Endometrial microvascular endothelial cells (primary cell): ENCODE data around the gene ZBTB2. TPM values are rescaled to one million over a fixed set of nuclear protein-coding genes. Genes with fewer than 3 reads are reported as not detected.
"Not testable (repeated sequence)": the region's sequence is repeated elsewhere in the genome, so short reads cannot be mapped to it uniquely, and the experiment has no call there.

Source experiments
- in situ Hi-C: cut with HindIII; loops from 2 replicates; pipeline ENCODE4 v1.10.0; 2017; ENCODE audit warnings: low sequenced_read_pairs, low pct_unique_long_range_greater_than_20kb; ENCODE audit errors: inconsistent ontology term
- total RNA-seq: library from RNA; depleted of rRNA; stranded (reverse); fragments of >200 nt; gene quantifications from one replicate; pipeline ENCODE4 v1.2.3, GENCODE V29; 2015; ENCODE audit errors: inconsistent ontology term

The ZBTB2 gene
- total RNA-seq, 1 donor from 2014 or later, result 11.2 TPM

DNA sequence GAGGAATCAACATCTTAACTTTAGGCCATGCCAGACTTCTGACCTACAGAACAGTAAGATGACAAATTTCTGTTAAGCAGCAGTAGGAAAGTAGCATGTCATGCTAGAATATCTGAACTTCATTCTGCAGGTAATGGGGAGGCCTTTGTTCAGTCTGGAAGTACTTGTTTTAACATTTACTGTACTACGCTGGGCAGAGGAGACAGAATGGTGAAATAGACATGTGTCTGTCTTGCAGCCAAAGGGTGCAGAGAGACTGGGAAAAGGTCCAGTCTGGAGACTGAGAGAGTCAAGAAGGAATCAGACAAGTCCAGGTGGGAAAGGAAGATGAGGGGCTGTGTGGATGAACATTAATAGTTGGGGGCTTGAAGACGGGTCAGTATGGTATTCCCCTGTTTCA is 17.5 kb upstream of the ZBTB2 start:
- in situ Hi-C loops, result no loop called here

DNA sequence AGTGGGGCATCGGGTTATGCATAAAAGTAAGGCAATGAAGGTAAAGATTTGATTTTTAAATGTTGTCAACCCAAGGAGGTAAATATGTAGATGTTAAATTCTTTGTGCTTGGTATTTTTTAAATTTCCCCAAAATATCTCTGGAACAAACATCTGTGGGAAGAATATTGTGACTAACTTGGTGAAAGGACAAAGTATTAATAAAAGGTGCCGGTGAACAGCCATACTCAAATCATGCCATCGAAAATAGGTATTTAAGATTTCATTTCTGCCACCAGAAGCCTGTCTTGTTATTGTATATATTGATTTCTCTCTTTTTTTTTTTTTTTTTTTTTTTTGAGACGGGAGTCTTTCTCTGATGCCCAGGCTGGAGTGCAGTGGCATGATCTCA is 12.6 kb upstream of the ZBTB2 start:
- in situ Hi-C loops, result no loop called here

DNA sequence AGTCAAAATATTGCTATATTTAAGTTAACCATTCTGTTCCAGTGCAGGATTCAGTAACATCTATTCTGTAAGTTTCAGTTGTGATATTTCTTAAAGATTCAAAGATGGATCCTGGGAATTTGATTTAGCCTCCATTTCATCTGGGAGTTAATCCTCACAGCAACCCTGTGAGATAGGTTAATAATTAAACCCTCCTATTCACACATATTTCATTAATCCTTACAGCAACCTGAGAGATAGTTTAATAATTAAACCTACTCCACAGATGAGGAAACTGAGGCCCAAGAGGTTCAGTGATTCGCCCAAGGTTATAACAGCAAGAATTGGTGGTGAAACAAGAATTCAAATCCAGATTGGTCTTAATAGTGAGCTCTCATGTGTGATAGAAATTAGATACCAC is 10.9 kb upstream of the ZBTB2 start:
- in situ Hi-C loops, result no loop called here

DNA sequence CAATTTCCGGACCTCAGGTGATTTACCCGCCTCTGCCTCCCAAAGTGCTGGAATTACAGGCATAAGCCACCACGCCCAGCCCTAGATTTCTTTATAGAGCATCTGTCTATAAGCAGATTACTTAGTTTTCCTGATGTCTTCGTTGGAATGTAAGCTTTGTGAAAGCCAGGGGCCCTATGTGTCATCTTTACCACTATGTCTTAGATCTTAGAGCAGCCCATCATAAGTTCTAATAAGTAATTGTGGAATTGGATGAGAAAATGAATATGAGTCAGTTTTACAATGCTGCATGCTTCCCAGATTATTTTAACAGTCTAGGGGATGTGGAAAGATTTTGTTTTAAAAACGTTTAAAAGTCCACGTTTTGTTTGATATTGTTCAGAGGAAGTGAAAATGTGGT is 9.1 kb upstream of the ZBTB2 start:
- in situ Hi-C loops, result no loop called here

DNA sequence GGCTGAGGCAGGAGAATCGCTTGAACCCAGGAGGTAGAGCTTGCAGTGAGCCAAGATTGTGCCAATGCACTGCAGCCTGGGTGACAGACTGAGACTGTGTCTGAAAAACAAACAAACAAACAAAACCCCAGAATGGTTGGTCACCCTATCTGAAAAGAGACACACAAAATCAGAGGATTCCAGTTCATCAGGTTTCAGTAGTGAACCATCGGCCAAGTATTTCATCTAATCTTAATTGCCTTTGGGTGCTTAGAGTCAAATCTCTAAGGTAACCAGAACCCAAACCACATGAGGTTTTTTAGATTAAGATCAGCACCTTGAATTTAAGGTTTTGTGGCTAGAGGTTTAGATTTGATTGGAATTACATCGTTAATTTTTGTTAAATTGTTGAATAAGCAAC is 8.3 kb upstream of the ZBTB2 start:
- in situ Hi-C loops, result no loop called here

DNA sequence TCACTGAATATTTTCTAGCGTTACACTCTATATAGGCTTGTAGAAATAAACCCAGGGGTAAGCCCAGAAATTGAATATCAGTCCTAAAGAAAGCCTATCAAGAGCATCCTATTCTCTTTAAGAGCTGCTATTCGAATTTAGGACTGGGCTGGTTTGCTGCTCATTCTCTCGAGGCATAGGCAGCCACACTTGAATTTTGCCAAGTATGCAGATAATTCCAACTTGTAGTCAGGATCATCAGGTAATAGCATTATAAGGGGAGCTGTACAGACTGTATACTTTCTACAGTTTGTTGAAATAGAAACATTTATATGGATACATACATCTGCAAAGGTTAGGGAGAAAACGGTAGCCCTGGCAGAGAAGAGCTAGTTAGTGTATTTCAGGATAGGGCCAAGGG is 2.1 kb upstream of the ZBTB2 start:
- in situ Hi-C loops, result no loop called here

DNA sequence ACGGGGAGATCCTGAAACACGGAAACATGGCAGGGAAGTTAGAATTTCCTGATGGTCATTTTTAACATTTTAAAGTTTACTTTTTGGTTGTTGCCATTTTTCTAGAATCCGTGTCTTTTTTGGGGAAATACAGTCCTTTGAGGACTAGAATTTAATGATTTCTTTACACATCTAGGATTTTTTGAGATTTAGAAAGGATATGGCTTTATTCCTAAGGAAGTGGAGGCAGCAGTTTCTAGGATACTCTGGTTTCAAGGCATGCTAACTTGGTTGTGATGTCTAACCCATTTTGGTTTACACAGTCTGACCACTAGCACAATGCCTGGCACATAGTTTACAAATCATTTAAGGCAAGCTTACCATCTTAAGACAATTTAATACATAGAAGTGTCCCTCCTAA is 1.1 kb upstream of the ZBTB2 start:
- in situ Hi-C loops, result no loop called here

DNA sequence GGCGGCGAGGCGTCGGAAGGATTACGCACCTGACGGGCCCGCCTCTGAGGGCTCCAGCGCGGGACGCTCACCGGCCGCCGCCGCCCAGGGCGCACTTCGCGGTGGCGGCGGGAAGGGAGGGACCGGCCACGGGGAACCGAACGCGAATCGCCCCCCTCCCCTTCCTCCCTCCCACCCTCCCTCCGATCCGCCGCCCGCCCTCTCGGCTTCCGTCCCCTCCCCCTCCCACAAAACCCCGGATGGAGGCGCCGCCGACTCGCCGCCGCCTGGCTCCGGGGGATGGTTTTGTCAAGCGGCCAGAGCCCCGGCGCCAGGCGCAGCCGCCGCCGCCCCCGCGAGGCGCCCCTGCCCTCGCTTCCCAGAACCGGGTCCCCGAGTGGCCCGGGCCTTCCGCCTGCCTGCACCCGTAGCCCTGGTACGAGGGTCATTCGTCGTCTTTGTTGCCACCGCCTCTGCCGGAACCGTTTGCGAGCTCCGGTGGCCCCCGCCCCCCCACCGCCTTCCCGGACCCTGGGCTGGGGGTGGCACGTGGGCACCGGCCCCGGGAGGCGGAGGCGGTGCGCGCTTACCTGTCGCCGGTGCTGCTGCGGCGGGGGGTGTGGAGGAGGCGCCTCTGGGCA is 398 bp downstream of the ZBTB2 start:
- in situ Hi-C loops, result no loop called here

DNA sequence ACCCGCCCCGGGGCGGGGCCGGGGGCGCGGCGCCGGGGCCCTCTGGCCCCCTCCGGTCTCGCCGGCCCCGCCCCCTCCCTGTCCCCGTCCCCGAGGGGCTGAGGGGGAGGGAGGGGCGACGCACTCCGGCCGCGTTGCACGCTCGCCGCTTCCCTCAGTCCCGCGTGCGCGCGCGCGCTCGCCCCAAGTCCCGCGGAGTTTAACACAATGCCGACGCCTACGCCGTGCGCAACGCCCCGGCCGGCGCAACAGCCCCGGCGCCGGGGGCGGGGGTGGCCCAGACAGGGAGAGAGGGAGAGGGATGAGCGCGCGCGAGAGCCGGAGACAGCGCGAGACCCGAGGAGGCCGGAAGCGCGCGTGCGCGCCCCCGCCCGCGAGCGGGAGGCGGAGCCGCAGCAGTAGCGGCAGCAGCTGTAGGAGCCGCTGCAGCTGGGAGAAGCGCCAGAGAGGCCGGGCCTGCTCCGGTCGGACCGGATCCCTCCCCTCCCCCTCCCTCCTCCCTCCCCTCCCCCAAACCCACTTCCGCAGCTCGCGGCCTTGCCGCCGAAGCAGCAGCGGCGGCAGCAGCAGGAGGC is 996 bp downstream of the ZBTB2 start:
- in situ Hi-C loops, result no loop called here

DNA sequence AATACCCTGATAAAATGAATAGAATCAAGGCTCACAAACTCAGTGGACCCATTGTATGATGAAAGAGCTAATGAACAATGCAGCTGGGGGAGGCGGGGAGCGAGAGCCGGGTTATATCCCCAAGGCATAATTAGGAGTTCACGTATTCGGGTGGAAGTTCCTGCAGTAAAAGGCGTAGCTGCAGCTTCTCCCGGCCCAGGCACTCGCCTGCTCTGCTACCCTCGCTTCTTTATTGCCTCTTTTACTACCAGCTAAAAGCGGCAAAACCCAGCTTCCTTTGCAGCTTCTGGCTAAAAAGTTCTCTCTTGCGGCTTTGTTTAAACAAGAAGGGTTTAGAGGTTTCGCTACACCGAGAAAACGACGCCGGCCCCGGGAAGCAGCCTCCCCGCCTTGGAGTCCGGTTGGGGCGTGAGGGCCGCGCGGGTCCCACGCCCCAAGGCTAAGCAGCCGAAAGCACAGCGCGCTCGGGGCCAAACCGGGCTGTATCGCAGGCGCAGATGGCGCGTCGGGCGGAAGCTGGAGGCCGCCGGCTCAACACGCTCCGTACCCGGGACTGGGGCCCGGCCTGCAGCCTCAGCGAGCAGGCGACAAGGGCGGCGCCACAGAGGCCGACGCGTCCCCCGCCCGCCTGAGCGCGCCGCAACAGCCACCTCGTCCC is 1.6 kb downstream of the ZBTB2 start:
- in situ Hi-C loops, result no loop called here

DNA sequence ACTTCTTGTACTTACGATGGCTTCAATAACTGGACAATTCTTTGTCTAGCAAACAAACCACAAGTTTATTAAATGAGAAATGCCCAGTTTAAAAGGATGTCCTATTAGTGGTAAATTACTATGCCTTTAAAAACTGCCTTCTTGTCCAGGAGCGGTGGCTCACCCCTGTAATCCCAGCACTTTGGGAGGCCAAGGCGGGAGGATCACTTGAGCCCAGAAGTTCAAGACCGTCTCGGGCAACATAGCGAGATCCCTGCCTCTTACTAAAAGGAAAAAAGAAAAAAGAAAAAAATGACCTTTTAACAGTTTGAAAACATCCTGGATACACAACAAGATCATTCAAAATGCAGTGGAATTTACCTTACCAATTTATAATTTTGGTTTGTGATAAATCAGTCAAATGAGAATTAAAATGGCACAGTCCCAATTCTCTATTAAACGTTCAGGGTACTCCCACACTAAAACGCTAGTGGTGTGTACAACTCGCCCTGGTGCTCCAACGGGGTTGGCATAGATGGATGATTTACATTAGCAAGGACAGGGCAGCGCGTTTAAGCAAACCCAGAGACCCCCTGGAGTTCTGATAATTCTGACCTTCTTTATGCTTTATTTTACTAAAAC is 2.3 kb downstream of the ZBTB2 start:
- in situ Hi-C loops, result no loop called here

DNA sequence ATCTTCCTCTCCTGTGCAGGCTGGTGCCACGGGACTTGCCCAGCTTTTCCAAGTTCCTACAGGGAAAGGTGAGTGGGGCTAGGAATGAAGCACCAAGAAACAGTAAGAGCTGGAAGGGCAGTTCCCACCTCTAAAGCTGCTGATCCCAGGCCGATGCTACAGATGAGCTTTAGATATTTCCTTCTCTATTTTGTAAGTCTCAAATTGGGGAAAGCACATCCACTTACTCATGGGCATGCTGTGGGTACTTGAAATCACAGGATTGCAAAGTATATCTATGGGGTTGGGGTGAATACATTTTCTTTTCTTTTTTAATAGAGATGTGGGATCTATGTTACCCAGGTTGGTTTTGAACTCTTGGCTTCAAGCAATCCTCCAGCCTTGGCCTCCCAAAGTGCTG is 3.1 kb downstream of the ZBTB2 start:
- in situ Hi-C loops, result no loop called here

DNA sequence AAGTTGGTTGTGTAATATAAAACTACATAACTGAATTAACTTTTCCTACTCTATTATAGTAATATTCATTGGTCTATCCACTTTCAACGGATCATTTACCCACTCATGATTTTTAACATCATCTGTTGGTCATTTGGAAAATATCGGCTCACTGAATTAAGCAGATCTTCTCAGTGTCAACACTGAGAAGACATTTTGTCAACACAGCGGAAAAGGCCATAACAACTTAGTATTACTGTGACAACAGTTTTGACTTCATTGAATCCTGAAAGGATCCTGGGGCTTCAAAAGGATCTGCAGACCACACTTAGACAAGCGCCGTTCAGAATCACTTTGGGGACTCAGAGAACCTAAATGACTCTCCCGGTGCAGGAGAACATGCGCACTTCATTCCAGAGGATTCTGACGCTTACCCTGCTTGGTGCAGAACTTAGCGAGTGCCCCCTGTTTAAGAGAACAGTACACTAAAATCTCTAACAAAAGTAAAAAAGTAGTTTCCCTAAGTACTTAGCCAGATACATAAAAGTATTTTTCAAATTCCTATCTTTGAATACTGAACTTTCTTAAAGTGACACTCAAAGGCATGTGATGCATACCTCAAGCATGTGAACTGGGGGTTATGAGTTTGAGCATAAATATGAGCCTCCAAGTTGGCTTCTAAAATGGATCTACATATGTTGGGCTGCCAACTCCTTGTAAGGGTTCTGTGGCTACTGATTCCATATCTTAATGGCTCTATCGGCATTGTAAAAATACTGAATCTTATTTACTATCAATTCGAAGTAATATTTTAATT is 4.0 kb downstream of the ZBTB2 start:
- in situ Hi-C loops, result no loop called here

DNA sequence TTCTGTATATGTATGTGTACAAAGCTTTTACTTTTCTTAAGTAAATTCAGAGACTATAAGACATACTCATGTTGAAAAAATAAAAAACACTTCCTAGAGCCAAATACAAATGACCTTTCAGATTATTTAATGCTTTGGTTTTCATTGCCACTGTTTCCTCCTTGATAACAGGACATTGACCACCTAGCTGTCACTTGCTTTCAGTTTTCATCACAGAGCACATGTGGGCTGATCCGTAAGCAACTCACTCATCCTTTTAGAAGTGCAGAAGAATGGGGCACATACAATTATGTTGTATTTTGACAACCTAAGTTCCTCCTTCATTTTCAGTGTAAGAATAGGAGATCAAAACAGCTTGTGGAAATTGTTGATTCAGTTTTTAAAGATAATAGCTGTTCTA is 6.2 kb downstream of the ZBTB2 start:
- in situ Hi-C loops, result no loop called here

DNA sequence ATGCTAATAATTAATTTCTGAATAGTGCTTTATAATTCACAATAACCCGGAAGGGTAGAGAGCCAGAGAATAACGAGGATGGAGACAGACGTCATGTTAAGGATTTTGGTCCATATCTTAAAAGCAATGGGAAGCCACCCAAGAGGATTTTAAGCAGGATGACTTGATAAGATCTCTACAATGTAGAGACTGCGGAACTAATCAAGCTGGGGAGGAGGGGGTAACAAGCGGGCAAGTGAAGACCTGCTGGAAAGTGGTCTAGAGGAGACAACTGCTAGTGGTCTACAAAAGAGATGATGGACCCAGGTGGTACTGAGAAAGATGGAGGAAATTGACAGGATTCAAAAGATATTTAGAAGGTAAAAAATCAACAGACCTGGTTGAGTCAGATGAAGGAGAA is 7.2 kb downstream of the ZBTB2 start:
- in situ Hi-C loops, result no loop called here

DNA sequence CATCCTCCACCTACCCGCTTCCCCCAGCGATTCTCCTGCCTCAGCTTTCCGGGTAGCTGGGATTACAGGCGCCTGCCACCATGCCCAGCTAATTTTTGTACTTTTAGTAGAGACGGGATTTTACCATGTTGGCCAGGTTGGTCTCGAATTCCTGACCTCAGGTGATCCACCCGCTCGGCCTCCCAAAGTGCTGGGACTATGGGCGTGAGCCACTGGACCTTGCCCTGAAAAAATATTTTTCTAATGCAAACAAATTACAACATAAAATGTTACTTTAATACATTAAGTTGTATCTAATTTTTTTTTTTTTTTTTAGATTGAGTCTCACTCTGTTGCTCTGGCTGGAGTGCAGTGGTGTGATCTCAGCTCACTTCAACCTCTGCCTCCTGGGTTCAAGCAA is 8.7 kb downstream of the ZBTB2 start:
- in situ Hi-C loops, result not testable (repeated sequence)

DNA sequence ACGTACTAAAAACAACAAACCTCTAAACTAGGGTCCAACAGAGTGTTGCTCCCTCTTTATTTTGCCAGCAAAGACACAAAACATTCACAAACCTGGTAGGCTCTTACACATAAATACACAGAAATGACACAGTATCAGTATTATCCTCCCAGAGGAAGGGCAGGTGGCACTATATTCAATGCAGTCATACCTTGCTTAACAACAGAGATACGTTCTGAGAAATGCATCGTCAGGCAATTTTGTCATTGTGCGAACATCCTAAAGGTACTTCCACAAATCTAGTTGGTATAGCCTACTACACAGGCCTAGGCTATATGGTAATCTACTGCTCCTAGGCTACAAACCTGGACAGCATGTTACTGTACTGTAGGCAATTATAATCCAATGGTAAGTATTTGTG is 9.6 kb downstream of the ZBTB2 start:
- in situ Hi-C loops, result no loop called here

DNA sequence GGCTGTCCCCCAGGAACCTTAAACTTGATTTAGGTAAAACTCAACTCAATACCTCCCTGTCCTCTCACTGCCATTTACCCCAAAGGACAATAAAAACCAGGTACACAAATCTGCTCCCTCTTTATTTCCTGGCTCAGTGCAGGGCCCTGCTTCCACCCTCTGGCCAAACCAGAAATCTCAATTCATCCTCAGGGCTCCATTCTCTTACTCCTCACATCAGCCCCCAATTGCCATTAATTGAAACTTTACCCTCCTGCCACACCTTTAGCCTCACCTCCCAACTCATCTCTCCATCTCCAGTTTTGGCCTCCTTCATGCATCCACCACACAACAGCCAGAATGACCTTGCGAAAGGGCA is 10.5 kb downstream of the ZBTB2 start:
- in situ Hi-C loops, result no loop called here

DNA sequence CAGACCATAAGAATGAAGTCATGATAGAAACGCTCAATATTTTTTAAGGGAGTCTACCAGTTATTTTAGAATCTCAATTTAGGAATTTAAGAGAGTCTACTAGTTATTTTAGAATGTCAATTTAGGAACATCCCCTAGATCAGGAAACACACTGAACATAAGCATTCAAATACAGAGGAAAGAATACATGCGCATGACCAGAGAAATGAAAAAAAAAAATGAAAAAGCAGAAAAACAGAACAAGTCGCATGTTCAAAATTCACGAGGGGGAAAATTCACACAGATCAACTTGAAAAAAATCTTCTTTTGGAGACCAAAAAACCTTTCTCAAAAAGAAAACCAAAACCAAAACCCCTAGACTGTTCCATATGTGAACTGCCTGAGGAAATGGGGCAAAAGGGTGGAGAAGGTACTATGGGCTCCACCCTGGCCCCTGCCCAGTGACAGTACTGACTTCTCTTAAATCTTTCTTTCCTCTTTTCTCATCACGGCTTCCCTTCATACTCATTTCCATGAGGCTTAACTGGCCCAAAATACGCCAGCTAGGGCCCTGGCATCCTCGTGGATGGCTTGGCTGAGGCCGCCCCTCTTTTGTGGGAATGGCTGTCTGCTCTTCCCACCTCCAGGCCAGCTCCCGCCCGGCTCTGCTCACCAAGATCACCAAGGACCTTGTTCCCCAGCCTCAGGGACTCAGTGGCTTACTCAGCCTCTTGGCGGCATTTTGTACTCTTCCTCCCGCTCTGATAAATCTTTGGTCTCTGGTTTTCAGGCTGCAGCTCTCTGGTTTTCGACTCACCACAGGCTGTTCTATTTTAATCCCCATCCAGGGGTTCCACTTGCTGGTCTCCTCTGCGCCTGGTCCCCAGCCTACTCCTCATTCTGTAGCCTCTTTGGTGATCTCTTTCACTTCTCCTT is 11.2 kb downstream of the ZBTB2 start:
- in situ Hi-C loops, result no loop called here
